IMR-90 (cell line): ENCODE measurements around the gene PODXL. TPM values are rescaled to one million over a fixed set of nuclear protein-coding genes. Genes with fewer than 3 reads are reported as not detected.

Experiments used
- ATAC-seq: fragments of 200-7000 bp; cut with Tn5 transposase; 2 replicates; pipeline ENCODE4 v1.9.1; 2020; ENCODE audit warnings: low read depth, mild to moderate bottlenecking, moderate library complexity
- BruUV-seq: library from RNA; stranded (reverse); fragments of 400-500 nt; replicated peaks from 2 replicates; lab custom pipeline; 2021; lab: Mats Ljungman, UMichigan
- CTCF ChIA-PET: fragments of 300-600 bp; formaldehyde crosslinking; extraction: SDS; loops from one replicate; lab custom pipeline; 2021; ENCODE audit warnings: antibody characterized with exemption; lab: Yijun Ruan, JAX
- POLR2A ChIA-PET: fragments of 300-600 bp; sonication (Branson Sonifier 250); formaldehyde crosslinking; loops from one replicate; lab custom pipeline; 2022; ENCODE audit warnings: antibody characterized with exemption; ENCODE audit not compliant: unreplicated experiment; lab: Charles Lee
- DNase-seq: peaks from one replicate; pipeline ENCODE4 v3.0.0; 2013
- H2AFZ ChIP-seq: replicated peaks from 2 replicates; pipeline ENCODE3; 2013; ENCODE audit warnings: low read length, mild to moderate bottlenecking; ENCODE audit not compliant: poor library complexity
- H2AK5ac ChIP-seq: 2 replicates; pipeline ENCODE4 v1.6.1; 2013; ENCODE audit warnings: low read depth, low read length, inconsistent platforms
- H2AK9ac ChIP-seq: replicated peaks from 2 replicates; pipeline ENCODE3; 2013; ENCODE audit warnings: mild to moderate bottlenecking, low read depth, low read length, moderate library complexity; ENCODE audit not compliant: poor library complexity
- H2BK120ac ChIP-seq: 2 replicates; pipeline ENCODE4 v1.6.1; 2013; ENCODE audit warnings: low read depth, low read length, inconsistent platforms
- H2BK15ac ChIP-seq: 3 replicates; pipeline ENCODE4 v1.6.1; 2013; ENCODE audit warnings: low read depth, low read length, inconsistent platforms
- H2BK20ac ChIP-seq: 2 replicates; pipeline ENCODE4 v1.6.1; 2013; ENCODE audit warnings: low read depth, mild to moderate bottlenecking, inconsistent platforms, low read length, moderate library complexity
- H2BK5ac ChIP-seq: 2 replicates; pipeline ENCODE4 v1.6.1; 2013; ENCODE audit warnings: mild to moderate bottlenecking, low read depth, low read length, inconsistent platforms; ENCODE audit not compliant: poor library complexity, severe bottlenecking
- H3K14ac ChIP-seq: replicated peaks from 2 replicates; pipeline ENCODE4 v1.6.1; 2013; ENCODE audit warnings: low read depth, low read length, inconsistent platforms
- H3K18ac ChIP-seq: 2 replicates; pipeline ENCODE4 v1.6.1; 2013; ENCODE audit warnings: low read depth, low read length, control low read depth
- H3K23ac ChIP-seq: 2 replicates; pipeline ENCODE4 v1.6.1; 2013; ENCODE audit warnings: low read depth, low read length, inconsistent platforms
- H3K27ac ChIP-seq: 2 replicates; pipeline ENCODE4 v1.5.1; 2013; ENCODE audit warnings: mild to moderate bottlenecking, control low read depth, low read length; ENCODE audit not compliant: insufficient read depth
- H3K27me3 ChIP-seq: 2 replicates; pipeline ENCODE4 v1.6.1; 2013; ENCODE audit warnings: low read length; ENCODE audit not compliant: control insufficient read depth, insufficient read depth
- H3K36me3 ChIP-seq: 2 replicates; pipeline ENCODE4 v1.6.1; 2013; ENCODE audit warnings: low read length, mixed read lengths; ENCODE audit not compliant: control insufficient read depth, insufficient read depth
- H3K4ac ChIP-seq: 2 replicates; pipeline ENCODE4 v1.6.1; 2013; ENCODE audit warnings: low read depth, low read length, inconsistent platforms
- H3K4me1 ChIP-seq: 2 replicates; pipeline ENCODE4 v1.6.1; 2013; ENCODE audit warnings: low read length, mixed read lengths; ENCODE audit not compliant: control insufficient read depth, insufficient read depth
- H3K4me2 ChIP-seq: 2 replicates; pipeline ENCODE4 v1.6.1; 2013; ENCODE audit warnings: low read depth, mild to moderate bottlenecking, control low read depth, low read length, moderate library complexity
- H3K4me3 ChIP-seq: 2 replicates; pipeline ENCODE4 v1.5.1; 2013; ENCODE audit warnings: low read depth, mild to moderate bottlenecking, control low read depth, low read length, moderate library complexity; ENCODE audit not compliant: insufficient read depth
- H3K56ac ChIP-seq: 2 replicates; pipeline ENCODE4 v1.6.1; 2013; ENCODE audit warnings: low read length, inconsistent platforms; ENCODE audit not compliant: insufficient read depth; ENCODE audit errors: extremely low read depth
- H3K79me1 ChIP-seq, 2 experiments: 2 replicates each; pipeline ENCODE4 v1.6.1; 2013; ENCODE audit warnings: low read length in 2 of 2, inconsistent platforms in 1 of 2, low read depth in 1 of 2
- H3K9ac ChIP-seq: 2 replicates; pipeline ENCODE4 v1.6.1; 2013; ENCODE audit warnings: low read depth, low read length, control low read depth
- H3K9me1 ChIP-seq: 2 replicates; pipeline ENCODE4 v1.6.1; 2013; ENCODE audit warnings: low read length, inconsistent platforms; ENCODE audit not compliant: insufficient read depth
- H3K9me3 ChIP-seq: 2 replicates; pipeline ENCODE4 v1.6.1; 2013; ENCODE audit warnings: low read length; ENCODE audit not compliant: control insufficient read depth, insufficient read depth
- H4K20me1 ChIP-seq: 2 replicates; pipeline ENCODE4 v1.6.1; 2013; ENCODE audit warnings: low read length, inconsistent platforms; ENCODE audit not compliant: insufficient read depth
- H4K5ac ChIP-seq: 2 replicates; pipeline ENCODE4 v1.6.1; 2013; ENCODE audit warnings: mild to moderate bottlenecking, low read depth, low read length, control low read depth
- H4K8ac ChIP-seq, 2 experiments: 2 replicates each; pipeline ENCODE4 v1.6.1; 2013; ENCODE audit warnings: low read depth in 2 of 2, low read length in 2 of 2, control low read depth in 1 of 2, inconsistent platforms in 1 of 2
- H4K91ac ChIP-seq: 2 replicates; pipeline ENCODE4 v1.6.1; 2013; ENCODE audit warnings: low read depth, low read length, inconsistent platforms; ENCODE audit not compliant: insufficient read depth
- BHLHE40 ChIP-seq: fragments of 150-350 bp; IDR thresholded peaks from 2 replicates; pipeline ENCODE4 v1.6.1; 2016; ENCODE audit warnings: mild to moderate bottlenecking, low read depth, low read length
- CEBPB ChIP-seq: IDR thresholded peaks from 2 replicates; pipeline ENCODE4 v1.6.1; 2012; ENCODE audit warnings: low read depth, low read length, improper control_type of control experiment
- MAFK ChIP-seq: IDR thresholded peaks from 2 replicates; pipeline ENCODE4 v1.6.1; 2012; ENCODE audit warnings: low read depth, low read length, improper control_type of control experiment
- MXI1 ChIP-seq: IDR thresholded peaks from 2 replicates; pipeline ENCODE4 v1.6.1; 2012; ENCODE audit warnings: low read depth, mild to moderate bottlenecking, low read length, moderate library complexity, borderline replicate concordance
- WGBS, 2 experiments: methylation state at CpG; one replicate each; pipeline versions ENCODE4 v1.1.5 to v1.1.7; 2013; ENCODE audit warnings: missing lambda C conversion rate in 2 of 2; ENCODE audit not compliant: insufficient read length in 1 of 2; ENCODE audit errors: extremely low coverage in 2 of 2; 5-methylcytosine and 5-hydroxymethylcytosine counted together
- dilution Hi-C: fragments of 300-500 bp; cut with HindIII; formaldehyde crosslinking; loops from one replicate; pipeline ENCODE4 v1.14.3; 2018; ENCODE audit warnings: low sequenced_read_pairs; ENCODE audit not compliant: unreplicated experiment
- in situ Hi-C: fragments of 300-500 bp; cut with MboI; formaldehyde crosslinking; loops from 3 replicates; pipeline ENCODE4 v1.14.3; 2019; ENCODE audit warnings: low sequenced_read_pairs, inconsistent platforms, mixed read lengths
- intact Hi-C: fragments of 100-400 bp; cut with micrococcal nuclease; formaldehyde crosslinking; loops from 2 replicates; pipeline ENCODE4 v1.10.0; 2022
- polyA plus RNA-seq, 3 experiments: library from polyadenylated mRNA; depleted of rRNA; stranded (reverse); fragments of >200 nt; gene quantifications; 2 replicates each; pipeline ENCODE4 v1.2.3, GENCODE V29; 2012; ENCODE audit warnings: low replicate concordance in 1 of 3
- total RNA-seq: library from RNA; depleted of rRNA; stranded (reverse); fragments of >200 nt; gene quantifications from 2 replicates; pipeline ENCODE4 v1.2.3, GENCODE V29; 2012
- TF ChIP-seq, protein P1 (sequence below): fragments of 150-350 bp; IDR thresholded peaks from 2 replicates; pipeline ENCODE4 v1.6.1; 2017; ENCODE audit warnings: mild to moderate bottlenecking, antibody characterized with exemption, low read length, low read depth

Gene PODXL
- total and polyA plus RNA-seq, 2 of the 4 experiments (the other 2 are of a cell fraction), result 1.3 to 3.8 TPM

GRCh38 chr7:131495669-131496498 is 60.5 kb downstream of the PODXL start:
- ATAC-seq (no peak), DNase-seq (no peak)
- Histone ChIP-seq H3K9me1 (peaks cover 7% of the 10 kb centered on the region; the same call in 1 of the 2 replicates), H4K5ac (no peak overlapping the region), H4K20me1 (no peaks in the 10 kb centered on the region), H3K23ac (no peak overlapping the region), H3K56ac (no peak overlapping the region), H4K91ac (no peak overlapping the region), H3K4me2 (no peak overlapping the region), H3K9ac (no peak overlapping the region), H2AFZ (no peak overlapping the region), H3K4me1 (peaks cover 9% of the 10 kb centered on the region; the same call in 1 of the 2 replicates), H3K4ac (no peak overlapping the region), H2BK15ac (no peak overlapping the region), H3K27me3 (no peaks in the 10 kb centered on the region), H3K4me3 (no peak overlapping the region), H3K18ac (no peak overlapping the region), H2AK9ac (no peak overlapping the region), H2BK5ac (no peak overlapping the region), H2BK120ac (no peak overlapping the region), H3K14ac (no peak overlapping the region), H3K27ac (no peak overlapping the region), H3K9me3 (no peaks in the 10 kb centered on the region), H4K8ac (no peak overlapping the region), H2BK20ac (no peak overlapping the region), H2AK5ac (no peak overlapping the region), H3K36me3 (peaks cover 5% of the 10 kb centered on the region), H3K79me1 (peaks cover 0 to 9% of the 10 kb centered on the region in 2 experiments; a peak in 3 of 4 replicates)
- dilution Hi-C loops, result no loop called here
- no peak for TF ChIP-seq BHLHE40
- no peak for TF ChIP-seq MAFK
- TF ChIP-seq, protein P1, sequence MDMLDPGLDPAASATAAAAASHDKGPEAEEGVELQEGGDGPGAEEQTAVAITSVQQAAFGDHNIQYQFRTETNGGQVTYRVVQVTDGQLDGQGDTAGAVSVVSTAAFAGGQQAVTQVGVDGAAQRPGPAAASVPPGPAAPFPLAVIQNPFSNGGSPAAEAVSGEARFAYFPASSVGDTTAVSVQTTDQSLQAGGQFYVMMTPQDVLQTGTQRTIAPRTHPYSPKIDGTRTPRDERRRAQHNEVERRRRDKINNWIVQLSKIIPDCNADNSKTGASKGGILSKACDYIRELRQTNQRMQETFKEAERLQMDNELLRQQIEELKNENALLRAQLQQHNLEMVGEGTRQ, result no peak
- no peak for TF ChIP-seq CEBPB
- no peak for TF ChIP-seq MXI1
- no CpG with 5 or more reads among the region's 7 CpGs for WGBS, 2 experiments
- BruUV-seq, result no TSS peak
- intact Hi-C loops, result no loop called here
- ChIA-PET CTCF (no interaction called here), POLR2A (no interaction called here)
- in situ Hi-C loops, result no loop called here
